ENCODE results near the gene S100A12.

DNA sequence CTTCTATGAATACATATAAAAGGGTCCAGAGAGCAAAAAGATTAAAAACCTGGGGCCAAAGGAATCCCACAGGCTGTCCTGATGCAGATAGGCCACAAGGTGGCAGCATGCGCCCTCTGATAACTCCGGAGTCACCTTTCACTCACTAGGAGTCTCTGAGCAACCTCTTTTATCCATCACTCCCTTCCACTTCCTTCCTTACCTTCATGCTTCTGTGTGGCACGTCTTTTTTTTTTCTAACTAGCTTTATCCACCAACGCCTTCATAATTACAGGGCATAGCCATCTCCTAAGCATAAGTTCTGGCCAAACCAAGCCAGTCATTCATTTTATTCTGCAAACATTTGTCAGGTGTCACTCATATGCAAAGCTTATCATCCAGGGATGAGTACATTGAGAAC is 22.9 kb downstream of the S100A12 start:
- TF ChIP-seq, protein P1, sequence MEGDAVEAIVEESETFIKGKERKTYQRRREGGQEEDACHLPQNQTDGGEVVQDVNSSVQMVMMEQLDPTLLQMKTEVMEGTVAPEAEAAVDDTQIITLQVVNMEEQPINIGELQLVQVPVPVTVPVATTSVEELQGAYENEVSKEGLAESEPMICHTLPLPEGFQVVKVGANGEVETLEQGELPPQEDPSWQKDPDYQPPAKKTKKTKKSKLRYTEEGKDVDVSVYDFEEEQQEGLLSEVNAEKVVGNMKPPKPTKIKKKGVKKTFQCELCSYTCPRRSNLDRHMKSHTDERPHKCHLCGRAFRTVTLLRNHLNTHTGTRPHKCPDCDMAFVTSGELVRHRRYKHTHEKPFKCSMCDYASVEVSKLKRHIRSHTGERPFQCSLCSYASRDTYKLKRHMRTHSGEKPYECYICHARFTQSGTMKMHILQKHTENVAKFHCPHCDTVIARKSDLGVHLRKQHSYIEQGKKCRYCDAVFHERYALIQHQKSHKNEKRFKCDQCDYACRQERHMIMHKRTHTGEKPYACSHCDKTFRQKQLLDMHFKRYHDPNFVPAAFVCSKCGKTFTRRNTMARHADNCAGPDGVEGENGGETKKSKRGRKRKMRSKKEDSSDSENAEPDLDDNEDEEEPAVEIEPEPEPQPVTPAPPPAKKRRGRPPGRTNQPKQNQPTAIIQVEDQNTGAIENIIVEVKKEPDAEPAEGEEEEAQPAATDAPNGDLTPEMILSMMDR (conservative IDR thresholded peaks at IDR 0.05), result peak; percentile 93
- no peak for TF ChIP-seq EZH2 (IDR thresholded peaks at IDR 0.05; ENCODE audit: low read depth)
